ENCODE results near the gene BMPR1A.
"Not testable (repeated sequence)": the region's sequence is repeated elsewhere in the genome, so short reads cannot be mapped to it uniquely, and the experiment has no call there.

Gene BMPR1A

GRCh38 chr10:86732771-86733170 is 23.6 kb upstream of the BMPR1A start:
- DNase-seq: no peak

GRCh38 chr10:86733260-86733671 is 23.2 kb upstream of the BMPR1A start:
- DNase-seq: peak; percentile 40

GRCh38 chr10:86734207-86734988 is 22.0 kb upstream of the BMPR1A start:
- DNase-seq: no peak

DNA sequence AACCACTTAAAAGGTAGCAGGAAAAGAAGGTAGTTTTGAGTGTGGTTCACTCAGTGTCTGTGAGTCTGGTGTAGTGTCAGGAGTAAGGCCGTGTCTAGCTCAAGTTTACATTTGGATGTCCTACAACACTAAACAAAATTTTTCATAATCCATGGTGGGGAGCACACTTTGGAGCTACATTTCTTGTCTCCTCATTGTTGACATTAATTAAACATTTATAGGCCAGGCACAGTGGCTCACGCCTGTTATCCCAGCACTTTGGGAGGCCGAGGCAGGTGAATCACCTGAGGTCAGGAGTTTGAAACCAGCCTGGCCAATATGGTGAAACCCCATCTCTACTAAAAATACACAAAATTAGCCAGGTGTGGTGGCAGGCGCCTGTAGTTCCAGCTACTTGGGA is 21.1 kb upstream of the BMPR1A start:
- DNase-seq: not testable (repeated sequence)

DNA sequence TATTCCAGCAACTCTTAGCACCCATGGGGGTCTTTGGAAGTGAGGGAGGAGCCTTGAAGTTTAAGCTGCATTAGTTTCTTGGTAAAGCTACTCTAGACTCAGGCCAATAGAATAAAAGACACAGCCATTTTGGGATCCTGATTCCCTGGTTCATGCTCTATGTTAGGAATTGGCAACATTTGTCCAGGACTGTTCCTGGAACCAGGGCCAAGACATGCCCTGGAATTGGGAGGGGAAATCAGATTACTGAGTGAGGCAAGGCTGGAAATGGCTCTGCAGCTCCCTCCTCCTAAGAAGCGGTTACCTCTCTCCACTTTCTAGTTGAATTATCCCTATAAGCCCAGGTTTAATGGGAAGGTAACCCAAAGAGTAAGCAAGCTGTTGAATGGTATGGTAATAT is 14.2 kb upstream of the BMPR1A start:
- DNase-seq: no peak

DNA sequence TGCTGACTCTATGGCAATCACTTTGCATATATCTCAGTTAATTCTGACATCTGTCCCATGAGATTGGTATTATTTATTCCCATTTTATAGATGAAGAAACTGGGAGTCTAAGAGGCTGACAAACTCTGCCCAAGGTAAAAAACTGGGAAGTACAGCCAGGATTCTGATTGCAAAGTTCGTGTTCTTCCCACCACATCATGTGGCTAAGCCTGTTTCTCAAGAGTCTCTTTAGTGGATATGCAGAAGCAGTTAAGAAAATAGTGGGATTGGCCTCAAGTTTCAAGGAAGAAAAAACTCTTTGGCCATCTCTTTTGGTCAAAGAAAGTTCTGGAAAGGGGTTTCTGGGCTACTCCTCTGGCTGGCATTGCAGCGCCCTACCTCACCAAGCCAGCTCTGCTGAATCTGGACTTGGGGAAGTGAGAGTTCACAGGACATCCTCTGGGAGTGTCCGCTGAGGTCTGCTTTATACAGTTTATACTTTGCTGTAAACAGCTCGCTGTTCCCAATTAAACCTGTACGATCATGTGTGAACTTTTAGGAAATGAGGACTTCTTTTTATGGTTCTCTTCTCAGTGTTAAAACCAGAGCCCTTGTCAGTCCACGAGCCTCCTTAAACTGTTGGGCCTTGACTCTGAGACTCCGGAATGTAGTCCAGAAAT is 12.2 kb upstream of the BMPR1A start:
- no peak for DNase-seq

- no peak for DNase-seq
These were observed 8.4 kb upstream of the BMPR1A start for GRCh38 chr10:86747796-86748581.

GRCh38 chr10:86749854-86750253 is 6.6 kb upstream of the BMPR1A start:
- no peak for DNase-seq

- no peak for DNase-seq
These were observed 4.9 kb upstream of the BMPR1A start for GRCh38 chr10:86751477-86751876.

GRCh38 chr10:86752311-86752710 is 4.1 kb upstream of the BMPR1A start:
- DNase-seq: no peak

- DNase-seq: no peak
These were observed 3.4 kb upstream of the BMPR1A start for GRCh38 chr10:86753051-86753450.

DNA sequence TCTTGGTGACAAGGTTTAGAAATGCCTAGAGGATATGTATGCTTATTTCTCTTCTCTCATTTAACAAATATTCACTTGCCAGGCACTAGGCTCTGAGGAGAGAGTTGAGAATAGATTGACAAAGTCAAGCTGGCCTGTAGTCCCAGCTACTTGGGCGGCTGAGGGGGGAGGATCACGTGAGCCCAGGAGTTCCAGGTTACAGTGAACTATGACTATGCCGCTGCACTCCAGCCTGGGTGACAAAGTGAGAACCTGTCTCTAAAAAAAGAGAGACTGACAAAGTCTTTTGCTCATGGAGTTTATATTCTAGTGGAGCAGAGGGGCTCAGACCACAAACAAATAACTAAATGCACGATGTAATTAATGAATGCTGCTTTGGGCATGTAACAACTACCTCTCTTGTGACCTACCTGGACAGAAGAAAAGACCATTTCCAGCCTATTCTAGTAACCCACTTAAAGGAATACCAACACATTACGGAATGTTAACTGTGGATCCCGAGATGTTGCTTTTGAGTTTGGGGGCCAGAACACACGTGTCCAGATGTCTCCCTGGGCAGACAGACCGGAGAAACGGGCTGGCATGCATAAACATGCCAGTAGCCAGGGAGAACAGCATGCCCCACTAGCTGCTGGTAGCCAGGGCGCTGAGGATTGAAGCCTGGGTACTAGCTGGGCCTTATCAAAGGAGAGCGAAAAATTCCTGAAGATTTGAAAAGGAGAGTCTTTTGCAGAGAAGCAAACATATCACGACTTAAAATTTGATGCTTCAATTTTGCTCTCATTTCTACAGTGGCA is 2.6 kb upstream of the BMPR1A start:
- no peak for DNase-seq

- DNase-seq: no peak
These were observed 1.0 kb upstream of the BMPR1A start for GRCh38 chr10:86755454-86755739.

- peak; percentile 86 for DNase-seq
These were observed 494 bp upstream of the BMPR1A start for GRCh38 chr10:86755740-86756510.

GRCh38 chr10:86757113-86757972 is 924 bp downstream of the BMPR1A start:
- DNase-seq: peak; percentile 75

GRCh38 chr10:86758189-86759072 is 2.0 kb downstream of the BMPR1A start:
- DNase-seq: no peak

- no peak for DNase-seq
These were observed 2.8 kb downstream of the BMPR1A start for GRCh38 chr10:86759073-86759672.

DNA sequence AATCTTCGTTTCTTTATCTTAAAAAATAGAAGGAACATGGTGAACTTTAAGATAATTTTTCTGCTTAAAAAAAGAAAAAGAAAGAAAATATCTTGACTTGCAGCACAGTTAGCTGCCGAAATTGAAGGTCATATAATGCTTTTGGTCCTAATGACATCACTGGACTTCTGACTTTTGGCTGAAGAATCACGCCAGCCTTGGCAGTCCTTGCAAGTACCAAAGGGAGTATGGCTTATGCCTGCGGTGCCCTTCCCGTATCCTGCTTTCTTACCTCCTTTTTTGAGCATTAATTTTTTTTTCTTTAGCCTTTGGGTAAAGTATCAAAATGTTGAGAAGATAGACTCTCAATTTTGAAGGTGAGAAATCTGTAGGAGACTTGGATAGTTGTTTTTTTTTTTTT is 7.0 kb downstream of the BMPR1A start:
- no peak for DNase-seq

GRCh38 chr10:86765548-86765947 is 9.1 kb downstream of the BMPR1A start:
- DNase-seq: no peak

All from left hindlimb (tissue), 1 donor.